Activated B cell treated with CpG ODN at 0.5 μM for 24 hours (primary cell): Measurements from ENCODE around the gene ZFAND2A. TPM values are rescaled to one million over a fixed set of nuclear protein-coding genes. Genes with fewer than 3 reads are reported as not detected.

Experiments
- ATAC-seq: fragments of 200-7000 bp; cut with Tn5 transposase; one replicate; pipeline ENCODE4 v1.10.0; 2021; ENCODE audit warnings: low read depth, mild to moderate bottlenecking, moderate library complexity
- CTCF ChIA-PET: fragments of 350-600 bp; sonication (Branson Sonifier 250); formaldehyde crosslinking; loops from one replicate; lab custom pipeline; 2021; ENCODE audit warnings: antibody characterized with exemption; lab: Charles Lee
- POLR2A ChIA-PET: fragments of 350-600 bp; sonication (Branson Sonifier 250); formaldehyde crosslinking; loops from one replicate; lab custom pipeline; 2021; ENCODE audit warnings: antibody characterized with exemption; lab: Charles Lee
- DNase-seq: peaks from one replicate; pipeline ENCODE4 v3.0.0; 2022
- H3K27ac Mint-ChIP-seq: one replicate; pipeline ENCODE4 v1.8.0; 2020; ENCODE audit warnings: mixed read lengths
- H3K27me3 Mint-ChIP-seq: one replicate; pipeline ENCODE4 v1.8.0; 2021; ENCODE audit warnings: mixed read lengths
- H3K36me3 Mint-ChIP-seq: one replicate; pipeline ENCODE4 v1.8.0; 2021; ENCODE audit warnings: low read depth, mixed read lengths
- H3K4me1 Mint-ChIP-seq: one replicate; pipeline ENCODE4 v1.8.0; 2021; ENCODE audit warnings: mixed read lengths
- H3K4me3 Mint-ChIP-seq: one replicate; pipeline ENCODE4 v1.8.0; 2020; ENCODE audit warnings: mild to moderate bottlenecking, mixed read lengths
- H3K9me3 Mint-ChIP-seq: one replicate; pipeline ENCODE4 v1.8.0; 2020; ENCODE audit warnings: mixed read lengths
- intact Hi-C: fragments of 100-400 bp; cut with micrococcal nuclease; formaldehyde crosslinking; loops from one replicate; pipeline ENCODE4 v1.15.1; 2024
- total RNA-seq: library from RNA; stranded (reverse); gene quantifications from 2 replicates; pipeline ENCODE4 v1.2.3, GENCODE V29; 2022
- TF ChIP-seq, protein P1 (sequence below): fragments of 200-600 bp; IDR thresholded peaks from one replicate; pipeline ENCODE4 v1.8.0; 2022; ENCODE audit warnings: antibody characterized with exemption, mild to moderate bottlenecking

ZFAND2A gene
- total RNA-seq, 1 donor from 2014 or later: 21.6 TPM

DNA sequence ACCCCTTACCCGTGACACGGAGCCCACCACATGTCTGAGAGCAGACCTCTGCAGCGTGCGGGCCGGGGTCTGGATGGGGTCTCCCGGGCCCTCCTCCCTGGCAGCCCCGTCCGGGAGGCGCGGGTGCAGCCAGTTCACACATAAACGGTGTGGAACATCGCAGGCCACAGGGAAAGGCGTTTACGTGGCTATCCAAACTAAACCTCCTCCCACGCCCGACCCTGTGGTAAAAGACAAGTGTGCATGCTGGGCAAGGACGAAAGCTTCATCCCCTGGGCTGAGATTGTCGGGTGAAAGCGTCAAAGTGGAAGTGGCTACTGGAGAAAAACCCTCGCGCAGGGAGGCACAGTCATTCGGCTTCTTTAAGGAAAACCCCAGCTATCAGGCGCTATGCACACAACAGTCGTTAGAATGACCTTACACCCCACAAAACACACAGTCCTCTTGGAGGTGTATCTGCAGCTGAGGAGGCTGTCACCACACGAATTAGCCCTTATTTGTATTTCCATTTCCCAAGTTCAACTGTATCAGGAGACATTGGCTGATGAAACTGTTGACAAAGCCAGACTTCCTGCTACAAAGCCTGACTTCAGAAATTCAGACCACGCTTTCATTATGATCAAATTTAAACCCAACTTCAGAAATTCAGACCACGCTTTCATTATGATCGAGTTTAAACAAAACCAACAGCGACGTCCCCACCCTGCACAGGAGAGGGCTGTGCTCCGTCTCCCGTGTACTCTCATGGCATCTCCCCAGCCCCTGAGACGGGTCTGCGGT lies 56.8 kb downstream of the ZFAND2A start:
- CTCF ChIA-PET: interaction anchor here (1.3 to 2.4 kb wide), 3 partner anchors 38 to 110 kb away, joined by 4 to 7 read pairs (median 6); no protein-coding TSS in a partner anchor
- Mint-ChIP-seq H3K4me1 (peaks cover 30% of the 10 kb centered on the region), H3K9me3 (peaks cover 1% of the 10 kb centered on the region), H3K4me3 (peak overlapping the region; percentile 70), H3K27me3 (peaks cover 13% of the 10 kb centered on the region), H3K27ac (peak overlapping the region; percentile 76), H3K36me3 (peaks cover 3% of the 10 kb centered on the region)
- DNase-seq (no peak), ATAC-seq (peak; percentile 46)
- TF ChIP-seq, protein P1, sequence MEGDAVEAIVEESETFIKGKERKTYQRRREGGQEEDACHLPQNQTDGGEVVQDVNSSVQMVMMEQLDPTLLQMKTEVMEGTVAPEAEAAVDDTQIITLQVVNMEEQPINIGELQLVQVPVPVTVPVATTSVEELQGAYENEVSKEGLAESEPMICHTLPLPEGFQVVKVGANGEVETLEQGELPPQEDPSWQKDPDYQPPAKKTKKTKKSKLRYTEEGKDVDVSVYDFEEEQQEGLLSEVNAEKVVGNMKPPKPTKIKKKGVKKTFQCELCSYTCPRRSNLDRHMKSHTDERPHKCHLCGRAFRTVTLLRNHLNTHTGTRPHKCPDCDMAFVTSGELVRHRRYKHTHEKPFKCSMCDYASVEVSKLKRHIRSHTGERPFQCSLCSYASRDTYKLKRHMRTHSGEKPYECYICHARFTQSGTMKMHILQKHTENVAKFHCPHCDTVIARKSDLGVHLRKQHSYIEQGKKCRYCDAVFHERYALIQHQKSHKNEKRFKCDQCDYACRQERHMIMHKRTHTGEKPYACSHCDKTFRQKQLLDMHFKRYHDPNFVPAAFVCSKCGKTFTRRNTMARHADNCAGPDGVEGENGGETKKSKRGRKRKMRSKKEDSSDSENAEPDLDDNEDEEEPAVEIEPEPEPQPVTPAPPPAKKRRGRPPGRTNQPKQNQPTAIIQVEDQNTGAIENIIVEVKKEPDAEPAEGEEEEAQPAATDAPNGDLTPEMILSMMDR: no peak
- POLR2A ChIA-PET: interaction anchor here (1.2 to 1.7 kb wide), 2 partner anchors 10 to 17 kb away, joined by 3 to 8 read pairs; no protein-coding TSS in a partner anchor
- intact Hi-C loops: loop anchor here (1.0 kb wide), 2 partner anchors 17 to 35 kb away; a partner anchor contains a TSS

Other genes starting within 250 kb of the ZFAND2A start
- 9.4 and 11.9 TPM in 2 replicates for gene ADAP1, start 205.5 kb downstream of the ZFAND2A start, total RNA-seq
- gene COX19, start 184.6 kb downstream of the ZFAND2A start, total RNA-seq: 21.2 and 24.5 TPM in 2 replicates
- gene CYP2W1, start 177.0 kb downstream of the ZFAND2A start, total RNA-seq: not detected in 2 replicates
- 6.2 and 6.9 TPM in 2 replicates for gene GPR146, start 115.7 kb downstream of the ZFAND2A start, total RNA-seq
- gene GPER1, start 72.1 kb downstream of the ZFAND2A start, total RNA-seq: 2.7 and 3.0 TPM in 2 replicates
- not detected in 2 replicates for gene UNCX, start 72.7 kb upstream of the ZFAND2A start, total RNA-seq